ENCODE measurements around the gene DPH2. TPM values are rescaled to one million over a fixed set of nuclear protein-coding genes. Genes with fewer than 3 reads are reported as not detected.
A peak's percentile ranks its signal among the peaks of the same experiment; 100 is the strongest.

DPH2 gene
- total RNA-seq, 1 donor from 2014 or later = 12.0 TPM

DNA sequence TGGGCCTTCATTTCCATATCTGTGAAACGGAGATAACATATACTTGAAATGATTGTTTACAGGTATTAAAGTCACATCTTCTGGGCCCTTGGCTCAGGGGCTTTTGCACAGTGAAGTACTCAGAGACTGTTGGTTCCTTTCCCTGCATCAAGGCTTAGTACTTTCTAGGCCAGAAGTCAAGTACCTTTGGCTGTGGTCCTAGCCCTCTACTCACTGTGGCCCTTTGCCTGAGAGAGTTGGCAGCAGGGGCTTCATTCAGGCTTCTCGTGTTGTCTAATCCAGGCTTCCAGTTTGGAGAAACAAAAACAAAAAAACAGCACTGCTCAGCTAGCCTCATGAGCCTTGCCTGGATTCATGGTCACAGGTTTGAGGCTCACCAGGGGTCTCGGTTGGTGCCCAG is 8.1 kb upstream of the DPH2 start:
- intact Hi-C loops (cut with DNase I) = no loop called here
- ATAC-seq (no peak), DNase-seq (ENCODE audit: low spot score) (no peak)

DNA sequence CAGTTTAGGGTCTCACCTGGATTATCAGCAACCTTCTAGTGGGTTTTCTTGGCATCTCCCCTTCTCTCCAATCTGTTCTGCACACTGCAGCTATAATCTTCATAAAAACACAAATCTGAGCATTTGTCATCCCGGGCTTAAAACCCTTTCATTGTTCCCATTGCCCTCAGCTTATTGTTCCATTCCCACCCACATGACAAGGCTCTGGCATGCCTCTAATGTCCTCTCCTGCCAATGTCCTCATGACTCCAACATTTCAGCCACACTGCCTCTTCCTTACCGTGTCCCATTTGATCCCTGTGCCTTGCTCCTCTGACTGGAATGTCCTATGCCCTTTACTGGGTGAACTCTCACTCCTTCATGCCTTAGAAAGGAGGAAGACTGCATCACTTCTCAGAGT is 7.5 kb upstream of the DPH2 start:
- ATAC-seq (no peak), DNase-seq (ENCODE audit: low spot score) (no peak)
- intact Hi-C loops (cut with DNase I) = no loop called here

DNA sequence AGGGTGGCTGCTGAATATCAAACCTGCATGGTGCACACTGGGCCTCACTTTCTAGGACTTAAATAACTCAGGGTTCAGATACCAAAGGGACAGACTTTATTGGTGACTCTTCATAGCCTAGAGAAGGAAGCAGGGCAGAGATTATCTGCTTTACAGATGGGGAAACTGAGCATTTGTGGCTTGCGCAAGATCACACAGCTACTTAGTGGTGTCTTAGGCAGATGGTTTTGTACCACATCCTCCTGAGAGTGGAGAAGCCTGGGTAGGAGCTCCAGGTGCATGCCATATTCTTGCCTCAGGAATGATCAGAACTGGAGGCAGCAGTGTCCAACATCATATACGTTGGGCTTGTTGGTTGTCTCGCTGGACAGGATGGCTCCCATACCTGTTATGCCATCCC is 6.8 kb upstream of the DPH2 start:
- DNase-seq (ENCODE audit: low spot score) (no peak), ATAC-seq (no peak)
- intact Hi-C loops (cut with DNase I) = no loop called here

GRCh38 chr1:43963890-43964289 is 5.9 kb upstream of the DPH2 start:
- intact Hi-C loops (cut with DNase I) = no loop called here
- DNase-seq (ENCODE audit: low spot score) = no peak
- no peak for ATAC-seq

GRCh38 chr1:43965316-43965715 is 4.5 kb upstream of the DPH2 start:
- ATAC-seq = no peak
- no peak for DNase-seq (ENCODE audit: low spot score)
- intact Hi-C loops (cut with DNase I) = no loop called here

GRCh38 chr1:43968348-43968948 is 1.4 kb upstream of the DPH2 start:
- ATAC-seq = no peak
- no peak for DNase-seq (ENCODE audit: low spot score)
- intact Hi-C loops (cut with DNase I) = no loop called here

GRCh38 chr1:43969416-43969745 is 429 bp upstream of the DPH2 start:
- intact Hi-C loops (cut with DNase I) = no loop called here

DNA sequence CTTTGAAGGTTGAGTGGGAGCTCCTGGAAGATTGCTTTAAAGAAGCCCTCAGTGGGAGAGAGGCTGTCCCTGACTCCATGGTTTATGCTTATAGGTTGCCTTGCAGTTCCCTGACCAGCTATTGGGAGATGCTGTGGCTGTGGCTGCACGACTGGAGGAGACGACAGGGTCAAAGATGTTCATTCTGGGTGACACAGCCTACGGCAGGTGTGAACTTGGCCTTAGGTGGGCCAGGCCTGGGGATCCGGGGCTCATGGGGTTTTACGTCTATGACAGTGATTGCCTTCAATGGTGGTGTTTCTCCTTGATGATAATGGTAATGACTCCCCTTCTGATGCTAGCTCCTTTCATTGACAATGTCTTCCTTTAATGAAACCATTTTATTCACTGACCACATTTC is 692 bp downstream of the DPH2 start:
- intact Hi-C loops (cut with DNase I) = no loop called here
- DNase-seq (ENCODE audit: low spot score) = no peak
- ATAC-seq = no peak

More at GRCh38 chr1:43969416-43969745, 429 bp upstream of the DPH2 start:
- no peak for DNase-seq (ENCODE audit: low spot score)
- ATAC-seq = no peak

GRCh38 chr1:43970911-43971310 is 1.1 kb downstream of the DPH2 start:
- intact Hi-C loops (cut with DNase I) = no loop called here
- DNase-seq (ENCODE audit: low spot score) (no peak), ATAC-seq (no peak)

GRCh38 chr1:43971336-43971980 is 1.6 kb downstream of the DPH2 start:
- DNase-seq (ENCODE audit: low spot score) = no peak
- ATAC-seq = no peak
- intact Hi-C loops (cut with DNase I) = no loop called here

GRCh38 chr1:43973981-43974442 is 4.2 kb downstream of the DPH2 start:
- intact Hi-C loops (cut with DNase I) = no loop called here
- DNase-seq (ENCODE audit: low spot score) (peak; percentile 54), ATAC-seq (no peak)

GRCh38 chr1:43974443-43975248 is 4.8 kb downstream of the DPH2 start, which contains the start of gene ATP6V0B:
TSS of gene ATP6V0B (plus strand) at chr1:43974960. CDS start at chr1:43975041, 81 bp downstream.
- ATAC-seq (peak; percentile 92), DNase-seq (ENCODE audit: low spot score) (peak; percentile 99)
- intact Hi-C loops (cut with DNase I) = no loop called here

DNA sequence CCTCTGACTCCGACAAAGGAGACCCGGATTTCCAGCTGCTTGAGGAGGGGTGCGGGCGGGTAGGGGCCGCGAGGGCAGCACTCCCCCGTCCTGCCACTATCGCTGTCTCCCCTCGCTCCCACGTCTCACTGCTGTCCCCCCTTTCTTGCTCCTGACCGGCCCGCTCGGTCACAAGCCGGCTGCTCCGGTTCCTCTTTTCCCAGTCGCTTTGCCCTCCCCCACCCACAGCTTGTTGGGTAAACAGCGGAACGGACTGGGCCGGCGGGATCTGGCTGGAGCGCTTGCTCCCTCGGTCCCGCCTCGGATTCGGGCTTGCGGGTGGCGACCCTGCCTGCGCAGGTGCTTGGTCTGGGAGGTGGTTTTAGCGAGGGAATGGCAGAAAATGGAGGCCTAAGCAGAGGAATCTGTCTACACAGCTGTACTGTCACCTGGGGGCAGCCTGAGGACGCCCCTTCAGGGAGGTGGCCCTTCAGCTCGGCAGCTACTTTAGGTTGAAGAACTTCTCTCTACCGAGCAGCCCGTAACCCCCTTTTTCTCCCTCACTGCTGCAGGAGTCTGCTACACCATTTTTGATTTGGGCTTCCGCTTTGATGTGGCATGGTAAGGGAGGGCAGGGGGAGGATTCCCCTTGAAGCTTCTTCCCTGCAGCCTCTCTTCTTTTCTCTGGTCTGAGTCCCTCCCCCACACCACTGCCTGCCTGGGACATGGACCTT is 5.6 kb downstream of the DPH2 start:
- intact Hi-C loops (cut with DNase I) = no loop called here
- ATAC-seq (peak; percentile 31), DNase-seq (ENCODE audit: low spot score) (peak; percentile 83)

DNA sequence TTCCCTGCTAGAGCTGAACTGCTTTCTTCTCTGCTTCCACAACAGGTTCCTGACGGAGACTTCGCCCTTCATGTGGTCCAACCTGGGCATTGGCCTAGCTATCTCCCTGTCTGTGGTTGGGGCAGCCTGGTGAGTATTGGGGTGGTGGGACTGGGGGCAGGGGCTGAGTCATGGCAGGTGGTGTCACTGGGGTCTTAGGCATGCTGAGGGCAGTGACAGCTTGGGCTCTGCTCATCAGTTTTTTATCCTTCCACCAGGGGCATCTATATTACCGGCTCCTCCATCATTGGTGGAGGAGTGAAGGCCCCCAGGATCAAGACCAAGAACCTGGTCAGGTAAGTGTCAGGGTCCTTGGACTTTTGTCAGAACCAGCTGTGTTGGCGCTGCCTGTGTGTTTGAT is 6.2 kb downstream of the DPH2 start:
- no peak for ATAC-seq
- no peak for DNase-seq (ENCODE audit: low spot score)
- intact Hi-C loops (cut with DNase I) = no loop called here

GRCh38 chr1:43976890-43977289 is 7.1 kb downstream of the DPH2 start:
- intact Hi-C loops (cut with DNase I) = no loop called here
- ATAC-seq (no peak), DNase-seq (ENCODE audit: low spot score) (no peak)

DNA sequence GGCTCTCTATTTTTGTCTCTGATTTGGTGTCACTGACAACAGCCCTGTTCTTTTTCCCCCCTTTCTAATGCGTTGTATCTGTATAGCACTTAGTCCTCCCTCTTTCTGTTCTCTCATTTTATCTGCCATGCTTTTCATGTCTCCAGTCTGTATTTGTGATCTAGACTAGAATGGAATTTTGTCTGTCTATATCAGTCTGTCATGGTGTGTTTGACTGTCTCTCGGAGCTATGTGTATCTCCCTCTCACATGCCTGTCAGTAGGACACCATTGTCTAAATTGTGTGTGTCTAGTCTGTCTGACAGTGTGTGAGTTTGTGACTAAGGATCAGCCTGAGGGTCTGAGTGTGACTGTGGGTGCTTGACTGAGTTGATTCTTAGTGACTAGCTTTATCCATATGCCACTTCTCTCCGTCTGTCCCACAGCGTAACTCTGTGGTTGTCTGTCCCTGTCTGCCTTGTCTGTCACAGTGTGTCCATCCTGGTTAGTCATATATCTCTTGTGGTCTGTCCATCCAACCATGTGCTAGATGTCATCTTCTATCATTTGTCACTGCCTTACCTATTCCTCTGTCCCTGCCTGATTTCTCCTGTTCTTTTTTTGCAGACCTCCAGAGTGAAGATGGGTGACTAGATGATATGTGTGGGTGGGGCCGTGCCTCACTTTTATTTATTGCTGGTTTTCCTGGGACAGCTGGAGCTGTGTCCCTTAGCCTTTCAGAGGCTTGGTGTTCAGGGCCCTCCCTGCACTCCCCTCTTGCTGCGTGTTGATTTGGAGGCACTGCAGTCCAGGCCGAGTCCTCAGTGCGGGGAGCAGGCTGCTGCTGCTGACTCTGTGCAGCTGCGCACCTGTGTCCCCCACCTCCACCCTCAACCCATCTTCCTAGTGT is 7.8 kb downstream of the DPH2 start:
- intact Hi-C loops (cut with DNase I) = no loop called here
- ATAC-seq (no peak), DNase-seq (ENCODE audit: low spot score) (no peak)

GRCh38 chr1:43978264-43978550 is 8.4 kb downstream of the DPH2 start:
- intact Hi-C loops (cut with DNase I) = no loop called here
- ATAC-seq = no peak
- no peak for DNase-seq (ENCODE audit: low spot score)

DNA sequence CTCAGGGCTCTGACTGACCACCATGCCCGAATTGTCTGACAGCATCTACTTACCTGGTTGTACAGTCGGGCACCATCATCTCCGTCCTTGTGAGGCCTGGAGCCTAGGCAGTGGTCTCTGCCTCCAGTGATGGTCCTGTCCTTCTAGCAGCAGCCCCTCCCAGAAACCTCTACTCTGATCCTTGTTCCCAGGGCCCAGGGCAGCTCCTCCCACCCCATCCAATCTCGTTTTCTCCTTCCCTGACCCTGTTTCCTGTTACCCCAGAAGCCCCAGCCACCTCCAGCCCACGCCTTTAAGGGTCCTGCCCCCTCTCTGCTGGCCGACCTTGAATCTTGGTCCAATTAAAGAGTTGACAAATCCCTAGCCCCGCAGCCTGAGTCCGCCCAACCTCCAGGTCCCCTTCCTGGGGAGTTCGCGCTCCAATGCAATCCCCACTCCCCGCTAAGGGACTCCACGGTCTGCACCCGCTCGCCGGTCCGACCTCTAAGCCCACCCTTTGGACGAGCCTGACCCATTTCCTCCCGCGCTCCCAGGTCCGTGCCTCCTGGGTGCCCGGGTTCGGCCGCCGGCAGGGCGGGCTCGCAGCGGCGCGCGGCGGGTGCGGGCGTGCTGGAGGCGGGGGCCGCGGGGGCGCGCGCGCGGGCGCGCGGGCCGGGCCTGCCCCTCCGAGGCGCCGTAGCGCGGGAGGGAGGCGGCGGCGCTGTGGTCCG is 8.9 kb downstream of the DPH2 start, which contains the start of gene B4GALT2:
TSS of gene B4GALT2 (plus strand) at position 660 of the 710 bp plus-strand sequence. CDS start 1,951 bp downstream, outside the sequence.
- ATAC-seq (no peak), DNase-seq (ENCODE audit: low spot score) (no peak)

More for the DNA sequence above, 8.9 kb downstream of the DPH2 start, which contains the start of gene B4GALT2:
- intact Hi-C loops (cut with DNase I) = no loop called here
